ENCODE data around the gene PARS2.

The PARS2 gene

GRCh38 chr1:54764133-54764921, at the start of gene PARS2:
Gene PARS2, minus strand, starts transcription at chr1:54764523. Its CDS starts 5,362 bp downstream, at chr1:54759161.
- peak; percentile 99 for DNase-seq

DNA sequence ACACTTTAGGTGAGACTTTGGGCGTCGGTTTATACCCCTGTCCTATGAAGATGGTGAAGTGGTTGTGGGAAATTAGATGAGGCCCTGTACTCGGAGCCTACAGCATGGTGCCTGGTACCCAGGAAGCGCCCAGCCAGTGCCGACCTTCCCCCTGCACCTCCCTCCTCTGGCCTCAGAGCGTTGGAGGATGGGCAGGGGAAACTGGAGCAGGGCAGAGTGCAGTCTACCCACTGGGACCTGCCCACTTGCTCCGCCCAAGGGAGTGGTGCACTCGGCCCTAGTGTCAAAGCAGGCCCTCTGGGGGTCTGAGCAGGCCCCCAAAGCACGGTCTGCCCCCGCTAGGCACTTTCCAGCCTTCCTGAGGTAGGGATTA, 49.8 kb upstream of the PARS2 start:
- DNase-seq, result no peak

GRCh38 chr1:54813485-54814125, 49.3 kb upstream of the PARS2 start:
- no peak for DNase-seq

DNA sequence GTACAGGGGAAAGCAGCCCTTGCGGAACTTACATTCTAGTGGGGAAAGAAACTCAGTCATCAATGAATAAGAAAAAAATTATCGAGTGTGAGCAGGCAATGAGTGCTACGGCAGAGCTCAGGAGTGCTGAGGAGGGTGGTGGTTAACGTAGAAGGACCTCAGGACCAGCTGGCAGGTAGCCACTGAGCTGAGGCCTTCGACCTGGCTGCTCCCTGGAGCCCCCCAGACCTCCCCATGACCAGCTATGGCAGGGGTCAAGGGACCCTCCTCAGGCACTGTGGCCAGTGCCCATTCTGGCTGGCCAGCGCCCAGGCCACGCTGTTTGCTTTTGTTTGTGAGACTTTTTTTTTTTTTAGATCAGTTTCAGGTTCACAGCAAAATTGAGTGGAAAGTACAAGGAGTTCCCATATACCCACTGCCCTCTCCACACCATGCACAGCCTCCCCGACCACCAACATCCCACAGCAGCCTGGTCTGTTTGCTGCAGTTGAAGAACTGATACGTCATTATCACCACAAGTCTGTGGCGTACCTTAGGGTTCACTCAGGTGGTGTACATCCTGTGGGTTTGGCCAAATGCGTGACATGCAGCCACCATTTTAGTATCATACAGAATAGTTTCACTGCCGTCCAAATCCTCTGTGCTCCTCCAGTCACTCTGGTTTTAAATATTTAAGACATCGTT, 48.6 kb upstream of the PARS2 start:
- DNase-seq, result no peak

DNA sequence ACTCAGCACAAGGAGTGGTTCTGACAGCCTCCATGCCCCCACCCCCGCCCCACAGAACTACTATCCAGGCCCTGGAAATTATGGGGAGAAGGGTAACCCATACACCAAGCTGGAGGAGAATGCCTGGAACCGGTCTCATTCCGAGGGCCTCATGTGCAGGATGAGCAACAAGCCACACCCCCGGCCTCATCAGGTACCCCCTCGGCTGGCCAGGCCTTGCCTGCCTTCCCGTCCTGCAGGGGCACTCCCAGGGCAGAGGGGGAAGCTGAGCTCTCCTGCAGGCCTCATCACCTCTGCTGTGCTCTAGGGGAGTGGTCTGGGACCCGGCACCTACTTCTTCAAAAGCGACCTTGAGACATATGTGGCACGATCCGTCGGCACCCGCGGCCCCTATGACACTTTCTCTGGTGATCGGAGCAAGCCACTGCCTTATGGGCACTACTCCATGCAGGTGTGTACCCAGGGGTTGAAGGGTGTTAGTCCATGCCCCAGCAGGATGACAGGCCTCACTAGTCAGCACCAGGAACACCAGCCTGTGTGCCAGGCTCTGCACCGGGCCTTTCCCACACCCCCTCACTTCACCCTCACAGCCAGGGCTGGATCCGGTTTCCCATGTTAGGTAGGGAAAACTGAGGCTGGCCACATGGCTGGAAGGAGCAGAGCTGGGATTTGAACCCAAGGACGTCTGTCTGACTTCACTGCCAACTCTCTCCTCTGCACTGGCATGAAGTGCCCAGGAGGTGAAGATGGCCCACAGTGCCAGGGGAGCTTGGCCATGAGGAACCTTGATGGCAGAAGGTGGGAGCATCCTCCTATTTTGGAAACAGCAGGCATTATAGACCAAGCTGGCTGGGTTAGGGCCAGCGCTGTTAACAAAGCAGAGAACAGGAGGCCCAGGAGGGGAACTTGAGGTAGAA, 47.7 kb upstream of the PARS2 start:
- no peak for DNase-seq

DNA sequence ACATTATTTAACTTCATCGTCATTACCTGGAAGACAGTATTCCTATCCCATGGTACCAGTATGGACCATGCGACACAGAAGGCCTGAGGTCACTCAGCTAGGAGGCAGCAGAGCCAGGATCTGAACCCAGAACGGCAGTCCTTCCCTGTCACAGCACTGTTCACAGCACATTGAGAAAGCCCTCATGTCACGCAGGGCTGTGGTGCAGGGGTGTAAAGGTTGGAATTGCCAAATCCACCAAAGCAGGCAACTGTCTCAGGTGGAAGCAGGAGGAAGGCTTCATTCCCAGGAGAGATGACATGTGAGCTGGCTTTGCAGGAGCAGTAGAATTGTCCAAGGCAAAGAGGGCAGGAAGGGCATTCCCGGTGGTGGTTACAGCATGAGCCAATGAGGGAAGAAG, 46.7 kb upstream of the PARS2 start:
- no peak for DNase-seq

DNA sequence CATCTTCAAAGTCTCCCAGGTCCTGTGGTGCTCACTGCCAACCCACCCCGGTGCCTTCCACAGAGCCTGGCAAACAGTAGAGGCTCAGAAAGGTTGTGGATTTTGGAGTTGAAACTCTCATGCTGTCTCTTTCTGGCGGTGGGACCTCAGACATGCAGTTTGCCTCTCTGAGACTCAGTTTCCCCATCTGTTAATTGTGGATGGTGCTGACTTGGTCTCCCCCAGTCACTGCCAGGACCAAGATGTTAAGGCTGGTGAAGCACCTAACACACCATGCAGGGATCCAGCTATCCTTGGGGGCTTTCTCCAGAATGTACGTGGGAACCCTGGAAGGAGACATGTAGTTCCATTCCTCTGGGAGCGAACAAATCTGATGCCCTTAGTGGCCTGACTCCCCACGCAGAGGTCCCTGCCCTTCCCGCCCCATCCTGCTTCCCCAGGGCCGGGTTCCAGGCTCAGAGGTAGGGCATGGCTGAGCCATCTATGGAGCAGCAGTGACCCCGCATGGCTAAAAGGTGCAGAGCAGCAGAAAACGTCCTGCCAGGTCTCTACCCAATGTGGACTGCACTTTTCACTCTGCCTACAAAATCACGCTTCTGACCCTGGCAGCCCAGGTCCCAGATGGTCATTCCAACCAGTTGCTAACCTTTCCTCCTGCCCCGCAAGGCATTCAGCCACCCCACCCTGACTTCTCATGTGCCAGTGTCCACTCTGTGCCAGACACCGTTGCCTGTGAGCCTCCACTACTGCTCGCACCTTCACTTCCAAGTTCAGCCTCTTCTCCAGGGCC, 46.0 kb upstream of the PARS2 start:
- peak; percentile 32 for DNase-seq

DNA sequence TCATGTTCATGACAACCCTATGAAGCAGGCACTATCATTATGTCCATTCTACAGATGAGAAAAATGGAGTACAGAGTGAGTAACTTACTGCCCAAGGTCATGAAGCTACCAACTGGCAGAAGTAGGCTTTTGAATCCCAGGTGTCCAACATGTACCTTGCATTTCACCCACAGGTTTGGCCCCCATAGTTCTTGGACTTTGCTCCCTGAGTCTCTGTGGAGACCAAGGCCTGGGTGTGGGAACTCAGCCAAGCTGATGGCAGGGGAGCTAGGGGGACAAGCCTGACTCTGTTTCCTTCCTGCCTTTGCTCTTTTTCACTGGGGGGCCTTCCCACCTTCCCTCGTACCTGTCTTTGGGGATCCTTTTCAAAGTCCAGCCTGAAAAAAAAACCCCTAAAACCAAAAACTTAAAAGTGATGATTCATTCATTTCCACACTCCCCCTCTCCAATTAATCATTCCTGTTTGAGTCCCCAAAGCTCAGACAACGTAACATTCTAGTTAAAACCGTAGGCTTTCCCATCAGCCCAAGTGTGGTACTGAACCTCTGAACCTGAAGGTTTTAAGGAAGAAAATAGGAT, 45.3 kb upstream of the PARS2 start:
- no peak for DNase-seq

DNA sequence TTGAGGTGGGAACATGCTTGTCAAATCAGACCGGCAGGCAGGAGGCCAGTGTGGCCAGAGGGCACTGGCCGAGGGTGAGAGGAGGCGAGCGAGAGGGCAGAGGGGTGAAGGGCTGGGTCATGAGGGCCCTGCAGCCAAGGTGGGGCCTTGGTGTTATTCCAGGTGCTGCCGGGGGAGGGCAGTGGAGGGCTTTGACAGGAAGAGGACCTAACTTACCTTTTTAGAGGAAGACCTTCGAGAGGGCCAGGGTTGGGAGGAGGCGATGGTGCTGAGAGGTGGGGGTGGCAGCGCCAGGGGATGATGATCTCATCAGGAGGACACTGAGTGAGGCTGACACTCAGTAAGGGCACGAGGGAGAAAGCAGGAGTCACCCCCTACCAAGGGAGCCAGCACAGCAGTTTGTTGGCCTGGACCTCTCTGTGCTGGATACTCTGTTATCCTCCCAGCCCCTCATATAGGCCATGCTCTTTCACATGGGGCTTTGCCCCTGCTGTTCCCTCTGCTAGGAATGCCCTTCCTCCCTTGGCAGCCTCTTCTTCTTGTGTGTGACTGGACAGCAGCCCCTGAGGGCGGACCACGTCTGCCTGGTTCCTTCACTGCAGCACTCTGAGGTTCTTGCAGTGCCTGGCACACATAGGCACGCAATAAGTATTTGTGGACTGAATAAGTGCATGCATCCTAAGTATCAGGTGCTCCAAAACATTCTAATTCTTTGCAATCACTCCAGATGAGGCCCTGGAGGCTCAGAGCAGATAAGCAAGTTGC, 44.3 kb upstream of the PARS2 start:
- DNase-seq, result no peak

- no peak for DNase-seq
These were observed 43.4 kb upstream of the PARS2 start for GRCh38 chr1:54807756-54808155.

DNA sequence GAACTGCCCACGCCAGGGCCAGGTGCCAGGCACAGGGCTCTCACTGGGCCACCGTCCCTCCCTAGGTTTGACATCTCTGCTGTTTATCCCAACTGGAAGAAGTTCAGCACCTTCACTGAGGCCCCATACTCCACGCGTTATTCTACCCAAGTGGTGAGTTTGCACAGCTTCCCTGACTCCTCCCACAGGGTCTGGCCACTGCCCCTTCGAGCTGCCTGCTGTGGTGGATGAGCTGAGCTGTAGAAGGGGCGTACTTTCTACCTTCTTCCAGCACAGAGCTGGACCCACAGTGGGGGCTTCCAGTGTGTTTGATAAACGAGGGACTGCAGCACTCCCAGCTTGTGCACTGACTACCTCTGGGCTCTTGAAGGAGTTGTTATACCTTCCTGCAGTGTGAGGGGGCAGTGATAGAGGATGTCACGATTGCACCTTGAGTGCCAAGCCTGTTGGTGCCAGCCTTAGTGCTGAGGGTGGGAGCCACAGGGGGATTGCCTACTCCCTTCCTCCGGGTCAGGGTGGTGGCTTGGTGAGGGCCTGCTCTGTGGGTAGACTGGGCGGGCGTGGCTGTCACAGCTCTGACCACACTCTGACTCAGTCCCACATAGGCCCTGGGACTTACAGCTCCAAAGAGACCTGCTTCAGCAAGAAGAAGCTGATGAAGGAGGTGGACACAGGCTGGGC, 42.7 kb upstream of the PARS2 start:
- no peak for DNase-seq

DNA sequence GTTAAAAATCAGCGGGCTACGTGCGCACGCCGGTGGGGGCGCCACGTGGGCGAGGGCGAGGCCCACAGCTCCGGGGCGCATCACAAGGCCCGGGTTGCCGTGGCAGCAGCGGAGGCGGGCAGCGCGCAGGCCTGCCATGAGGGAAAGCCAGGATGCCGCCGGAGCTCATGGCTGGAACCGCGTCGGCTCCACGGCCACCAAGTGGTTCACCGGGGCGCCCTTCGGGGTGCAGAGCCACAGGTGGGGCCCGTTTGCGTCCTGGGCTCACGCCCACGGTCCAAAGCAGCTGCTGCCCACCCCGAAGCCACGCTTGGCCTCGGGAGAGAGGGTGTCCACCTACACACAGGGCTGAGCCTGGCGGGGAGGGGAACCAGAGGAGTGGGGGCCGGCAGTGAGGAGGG, 41.7 kb upstream of the PARS2 start:
- no peak for DNase-seq

GRCh38 chr1:54805466-54805865, 41.1 kb upstream of the PARS2 start:
- no peak for DNase-seq

GRCh38 chr1:54804471-54805132, 40.3 kb upstream of the PARS2 start:
- no peak for DNase-seq

DNA sequence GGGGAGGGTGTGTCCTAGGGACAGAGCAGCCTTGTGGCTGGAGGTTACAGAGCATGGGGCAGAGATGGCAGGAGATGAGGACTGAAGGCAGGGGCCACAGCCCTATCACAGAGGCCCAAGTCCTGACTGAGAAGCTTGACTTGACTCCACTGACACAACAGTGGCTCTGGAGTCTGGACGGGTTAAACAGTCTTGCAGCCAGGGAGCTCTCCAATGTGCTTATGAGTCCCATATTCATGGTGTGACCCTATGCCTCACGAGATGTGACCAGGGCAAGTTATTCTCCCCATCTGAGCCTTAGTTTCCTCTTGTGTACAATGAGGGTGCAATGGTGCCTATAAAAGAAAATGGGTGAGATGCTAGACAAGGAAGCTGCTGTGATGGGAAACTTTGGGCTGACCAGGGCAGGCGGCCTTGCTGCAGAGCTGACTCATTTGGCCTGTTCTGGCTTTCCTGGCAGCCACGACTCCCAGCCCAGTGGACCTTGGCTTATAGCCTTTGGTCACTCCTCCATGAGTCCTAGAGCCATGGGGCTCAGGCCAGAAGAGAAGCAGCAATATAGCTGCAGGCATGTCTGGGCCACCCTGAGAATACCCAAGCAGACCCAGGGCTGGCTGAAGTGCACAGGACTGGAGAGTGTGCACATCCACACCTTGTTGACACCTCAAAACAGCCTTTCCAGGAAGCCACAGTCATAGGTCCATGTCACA, 39.6 kb upstream of the PARS2 start:
- no peak for DNase-seq

DNA sequence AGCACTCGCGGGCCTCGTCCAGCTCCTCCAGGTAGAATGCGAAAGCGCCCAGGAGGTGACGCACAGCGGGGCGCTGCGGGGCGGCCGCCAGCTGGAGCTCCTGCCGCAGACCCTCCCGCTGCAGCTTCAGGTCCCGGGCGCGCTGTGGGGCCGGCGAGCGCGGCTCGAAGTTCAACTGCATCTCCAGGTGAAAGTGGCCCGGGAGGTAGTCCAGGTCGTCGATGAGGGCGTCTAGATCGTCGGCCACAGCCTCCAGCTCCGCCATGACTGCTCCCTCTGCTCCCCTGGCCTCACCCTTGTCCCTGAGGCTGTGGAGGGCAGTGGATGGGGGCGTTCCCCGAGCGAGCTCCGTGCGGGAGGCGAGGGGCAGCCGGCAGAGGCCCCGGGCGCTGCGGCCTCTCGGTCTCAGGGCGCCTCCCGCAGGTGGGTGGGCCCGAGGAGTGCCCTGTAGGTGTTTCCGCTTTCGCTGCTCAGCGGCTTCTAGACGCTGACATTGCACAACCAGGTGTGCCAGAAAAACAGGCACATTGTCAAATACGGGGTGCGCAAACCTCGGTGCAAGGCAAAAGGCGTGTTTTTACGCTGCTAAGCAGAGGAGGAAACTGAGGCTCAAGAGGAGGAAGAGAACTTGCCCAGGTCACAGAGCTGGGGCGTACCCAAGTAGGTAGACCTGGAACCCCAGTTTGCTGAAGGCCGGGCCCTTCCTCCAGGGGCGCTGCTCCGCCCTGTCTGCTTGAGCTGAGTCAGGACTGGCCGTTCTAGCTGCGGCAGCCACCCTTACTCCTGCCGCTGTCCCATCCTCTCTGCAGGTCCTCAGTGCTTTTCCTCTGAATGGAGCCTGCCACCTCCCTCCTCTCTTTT, 36.8 kb upstream of the PARS2 start, which contains the start of gene TTC22:
Gene TTC22 (minus strand): TSS at position 425 of the 861 bp plus-strand sequence. CDS start 160 bp downstream, at position 265.
- DNase-seq, result peak; percentile 35

DNA sequence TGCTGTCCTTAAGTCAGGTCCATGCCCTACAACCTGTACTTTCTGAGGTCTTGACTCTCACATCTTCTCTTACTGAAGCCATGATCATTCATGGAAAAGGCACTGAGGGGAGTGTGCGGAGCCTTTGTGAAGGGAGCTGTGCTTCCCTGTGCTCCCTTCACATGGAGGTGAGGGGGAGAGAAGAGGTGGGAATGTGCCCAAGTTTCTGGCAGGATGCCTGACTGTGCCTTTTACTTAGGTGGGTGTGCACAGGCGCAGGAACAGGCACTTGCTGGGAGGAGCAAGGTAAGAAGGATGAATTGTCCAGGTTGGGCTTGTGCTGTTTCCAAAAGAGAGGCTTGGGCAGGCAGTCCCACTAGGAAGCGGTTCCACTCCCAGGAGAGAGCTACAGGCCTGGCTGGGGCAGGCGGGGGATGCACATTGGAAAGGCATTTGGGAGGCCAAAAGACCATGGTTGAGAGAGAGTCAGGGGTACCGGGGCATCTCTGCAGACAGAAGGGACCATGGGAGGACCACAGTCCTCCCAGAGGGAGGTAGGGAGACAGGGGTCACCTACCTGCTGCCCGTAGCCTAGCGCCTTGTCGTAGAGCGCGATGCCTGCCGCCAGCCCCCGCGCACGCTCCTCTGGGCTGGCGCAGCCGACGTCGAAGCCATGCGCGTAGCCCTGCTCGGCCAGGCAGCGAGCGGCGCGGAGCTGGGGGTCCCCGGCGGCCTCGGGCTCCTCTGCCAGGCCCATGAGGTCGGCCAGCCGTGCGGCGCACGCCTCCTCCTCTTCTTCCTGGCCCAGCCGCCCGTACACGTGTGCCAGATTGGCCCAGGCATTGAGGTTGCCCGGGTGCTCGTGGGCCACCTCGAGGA, 35.9 kb upstream of the PARS2 start:
- no peak for DNase-seq
